ENCODE measurements around the gene FBXO47.

DNA sequence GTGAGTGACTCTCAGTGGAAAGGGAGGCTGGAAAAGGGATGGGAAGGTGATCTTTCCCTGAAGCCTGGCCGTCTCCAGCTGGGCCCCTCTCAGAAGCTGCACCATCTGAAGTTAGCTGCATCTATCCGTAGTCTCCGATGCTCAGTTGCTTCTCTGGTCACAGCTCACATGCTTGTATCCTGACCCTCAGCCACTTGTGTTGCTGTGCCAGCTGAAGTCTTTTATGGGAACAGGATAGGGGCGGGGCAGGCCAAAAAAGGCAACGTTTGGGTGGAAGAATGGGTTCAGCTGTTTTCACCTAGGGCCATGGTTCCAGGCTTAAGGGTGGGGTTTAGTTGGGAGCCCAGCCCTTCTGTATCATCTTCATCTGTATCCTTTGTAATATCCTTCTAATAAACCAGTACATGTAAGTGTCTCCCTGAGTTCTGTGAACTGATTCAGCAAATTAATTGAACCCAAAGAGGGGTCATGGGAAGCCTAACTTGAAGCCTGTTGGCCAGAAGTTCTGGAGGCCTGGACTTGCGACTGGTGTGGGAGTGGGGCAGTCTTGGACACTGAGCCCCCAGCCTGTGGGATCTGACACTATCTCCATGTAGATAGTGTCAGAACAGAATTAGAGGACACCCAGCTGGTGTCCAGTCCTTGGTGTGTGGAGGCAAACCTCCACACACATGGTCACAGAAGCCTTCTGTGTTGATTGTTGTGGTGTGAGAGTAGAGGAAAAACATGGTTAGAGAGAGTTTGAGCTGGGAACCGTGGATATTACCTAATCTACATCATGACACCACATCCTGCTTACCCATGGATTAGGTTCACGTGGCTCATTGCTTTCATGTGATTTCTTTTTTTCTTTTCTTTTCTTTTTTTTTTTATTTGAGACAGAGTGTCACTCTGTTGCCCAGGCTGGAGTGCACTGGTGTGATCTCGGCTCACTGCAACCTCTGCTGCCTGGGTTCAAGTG is 49.3 kb upstream of the FBXO47 start:
- no peak for TF ChIP-seq GATA2 (IDR thresholded peaks at IDR 0.05; ENCODE audit: low read depth, low read length)
- TF ChIP-seq GATA3 (IDR thresholded peaks at IDR 0.05; ENCODE audit: low read depth, low read length): no peak
